HepG2 (cell line): Measurements from ENCODE around the gene TSPAN17. TPM values are rescaled to one million over a fixed set of nuclear protein-coding genes. Genes with fewer than 3 reads are reported as not detected.

ENCODE experiments used
- ATF1 ChIP-seq: IDR thresholded peaks from 2 replicates; pipeline ENCODE4 v1.6.1; 2016; ENCODE audit warnings: mild to moderate bottlenecking, control low read depth
- DNMT1 ChIP-seq: sonication (generic); formaldehyde crosslinking; IDR thresholded peaks from 2 replicates; pipeline ENCODE4 v1.5.1; 2020; ENCODE audit warnings: mild to moderate bottlenecking, missing genetic modification reagents
- HMGXB4 ChIP-seq, 2 experiments: sonication (generic) in 1 of 2; formaldehyde crosslinking in 1 of 2; IDR thresholded peaks; 2 replicates each; pipeline versions ENCODE4 v1.4.0 to v1.6.1; 2018 to 2020; ENCODE audit warnings: missing genetic modification reagents in 2 of 2, borderline replicate concordance in 1 of 2, low read depth in 1 of 2, mild to moderate bottlenecking in 1 of 2, missing biosample characterization in 1 of 2
- PAX8 ChIP-seq: sonication (generic); formaldehyde crosslinking; IDR thresholded peaks from 2 replicates; pipeline ENCODE4 v1.8.0; 2022; ENCODE audit warnings: mild to moderate bottlenecking, missing genetic modification reagents, borderline replicate concordance
- SMAD9 ChIP-seq: sonication (generic); formaldehyde crosslinking; IDR thresholded peaks from 2 replicates; pipeline ENCODE4 v1.5.1; 2020; ENCODE audit warnings: mild to moderate bottlenecking, missing genetic modification reagents
- U2AF2 ChIP-seq: fragments of 200-400 bp; formaldehyde crosslinking; IDR thresholded peaks from 2 replicates; pipeline ENCODE4 v1.6.1; 2017; ENCODE audit warnings: low read depth, mild to moderate bottlenecking, low read length
- XRCC5 ChIP-seq: fragments of 200-400 bp; formaldehyde crosslinking; optimal IDR thresholded peaks from 2 replicates; pipeline ENCODE3; 2017; ENCODE audit warnings: mild to moderate bottlenecking, low read length
- ZBTB43 ChIP-seq: sonication (generic); formaldehyde crosslinking; conservative IDR thresholded peaks from 2 replicates; pipeline ENCODE4 v1.4.0; 2020; ENCODE audit warnings: missing genetic modification reagents
- ZNF10 ChIP-seq: sonication (generic); formaldehyde crosslinking; IDR thresholded peaks from 2 replicates; pipeline ENCODE4 v1.4.0; 2020; ENCODE audit warnings: mild to moderate bottlenecking, low read depth, missing genetic modification reagents, borderline replicate concordance
- ZNF101 ChIP-seq: sonication (generic); formaldehyde crosslinking; IDR thresholded peaks from 2 replicates; pipeline ENCODE4 v1.4.0; 2020; ENCODE audit warnings: mild to moderate bottlenecking, low read depth, missing genetic modification reagents, borderline replicate concordance
- ZNF331 ChIP-seq: sonication (generic); formaldehyde crosslinking; IDR thresholded peaks from 2 replicates; pipeline ENCODE4 v1.4.0; 2020; ENCODE audit warnings: missing genetic modification reagents
- ZNF383 ChIP-seq: sonication (generic); formaldehyde crosslinking; IDR thresholded peaks from 2 replicates; pipeline ENCODE4 v1.4.0; 2020; ENCODE audit warnings: missing genetic modification reagents, mild to moderate bottlenecking, borderline replicate concordance
- ZNF557 ChIP-seq: sonication (generic); formaldehyde crosslinking; IDR thresholded peaks from 2 replicates; pipeline ENCODE4 v1.4.0; 2020; ENCODE audit warnings: missing genetic modification reagents
- ZNF607 ChIP-seq: sonication (generic); formaldehyde crosslinking; IDR thresholded peaks from 2 replicates; pipeline ENCODE4 v1.5.1; 2020; ENCODE audit warnings: missing genetic modification reagents, mild to moderate bottlenecking, borderline replicate concordance
- ZNF713 ChIP-seq: sonication (generic); formaldehyde crosslinking; IDR thresholded peaks from 2 replicates; pipeline ENCODE4 v1.4.0; 2020; ENCODE audit warnings: mild to moderate bottlenecking, missing genetic modification reagents
- polyA plus RNA-seq, 8 experiments: library from polyadenylated mRNA; depleted of rRNA in 3 of 8; stranded (reverse) in 7 of 8; unstranded in 1 of 8; fragments of >200 nt; fragmentation: Illumina TruSeq in 4 of 8; extraction: Trizol in 4 of 8; gene quantifications; 2 replicates each; pipeline versions ENCODE4 v1.2.1 to v1.2.3, GENCODE V29; 2011 to 2016; ENCODE audit warnings: low read depth in 4 of 8, missing spikeins in 1 of 8, mixed read lengths in 1 of 8; ENCODE audit not compliant: insufficient read depth in 1 of 8
- total RNA-seq, 5 experiments: library from RNA; depleted of rRNA; stranded (reverse); fragments of >200 nt; fragmentation: Illumina TruSeq; extraction: Trizol; gene quantifications; 2 replicates each; pipeline ENCODE4 v1.2.3, GENCODE V29; 2016; ENCODE audit warnings: low read depth in 1 of 5
- TF ChIP-seq, protein P1 (sequence below): IDR thresholded peaks from 2 replicates; pipeline ENCODE4 v1.6.1; 2016; ENCODE audit warnings: control low read depth
- TF ChIP-seq, protein P2 (sequence below): sonication (generic); formaldehyde crosslinking; IDR thresholded peaks from 2 replicates; pipeline ENCODE4 v1.4.0; 2020; ENCODE audit warnings: missing genetic modification reagents
- TF ChIP-seq, protein P3 (sequence below): sonication (generic); formaldehyde crosslinking; IDR thresholded peaks from 2 replicates; pipeline ENCODE4 v1.9.0; 2022; ENCODE audit warnings: missing genetic modification reagents, mild to moderate bottlenecking, borderline replicate concordance
- TF ChIP-seq, protein P4 (sequence below): sonication (generic); formaldehyde crosslinking; IDR thresholded peaks from 2 replicates; pipeline ENCODE4 v1.9.0; 2021; ENCODE audit warnings: missing genetic modification reagents, mild to moderate bottlenecking, borderline replicate concordance

TSPAN17 gene
- total and polyA plus RNA-seq, 2 of the 13 experiments (the other 11 are each of a cell fraction or from before 2014, with no cell fraction given): 11.5 to 15.0 TPM

DNA sequence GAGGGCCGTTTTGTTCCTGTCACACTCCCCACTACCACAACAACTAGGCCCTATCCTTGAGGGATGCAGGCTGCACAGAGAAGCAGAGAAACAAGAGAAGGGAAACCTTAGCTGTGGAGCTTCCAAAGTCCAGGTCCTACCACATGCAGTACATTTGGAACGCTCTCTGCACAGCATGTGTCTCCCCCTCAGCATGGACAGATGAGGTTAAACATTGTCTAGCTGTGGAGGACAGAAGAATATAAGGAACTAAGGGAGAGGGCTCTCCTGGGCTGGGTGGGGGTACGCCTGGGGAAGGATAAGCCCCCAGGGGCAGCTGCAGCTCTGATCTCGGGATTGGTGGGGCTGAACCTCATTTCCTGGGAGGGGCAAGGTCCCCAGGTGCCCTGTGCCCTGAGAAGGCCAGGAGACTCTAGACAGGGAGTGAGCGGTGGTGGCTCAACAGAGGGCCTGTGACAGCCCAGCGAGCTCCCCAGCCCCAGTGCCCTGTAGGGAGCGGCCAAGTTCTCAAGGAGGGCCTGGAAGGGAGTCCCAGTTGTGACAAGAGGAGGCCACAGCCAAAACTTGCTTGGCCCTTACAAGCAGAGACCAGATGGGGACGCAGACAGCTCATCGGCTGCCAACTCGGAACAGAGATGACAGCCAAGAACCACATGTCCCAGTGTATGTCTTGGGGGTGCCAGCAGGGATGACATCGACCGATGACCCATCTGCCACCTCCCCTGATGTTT lies 30.1 kb downstream of the TSPAN17 start (continued):
- TF ChIP-seq DNMT1 (CRISPR knock-in tag) (no peak), ZNF607 (CRISPR knock-in tag) (no peak), XRCC5 (no peak), ZBTB43 (CRISPR knock-in tag) (no peak), ZNF383 (CRISPR knock-in tag) (no peak), ZNF331 (CRISPR knock-in tag) (no peak), ZNF101 (no peak), ZNF713 (CRISPR knock-in tag) (0 out of 2 replicates have a peak, but pooled peaks have one; percentile 54), PAX8 (CRISPR knock-in tag) (no peak), HMGXB4 (CRISPR knock-in tag; IDR thresholded peaks at IDR 0.05; ENCODE audit: borderline replicate concordance in 1 of 2, low read depth in 1 of 2) (no peak), U2AF2 (no peak), ZNF10 (CRISPR knock-in tag) (no peak), ATF1 (no peak), ZNF557 (CRISPR knock-in tag) (no peak), SMAD9 (CRISPR knock-in tag) (no peak)
- TF ChIP-seq, protein P1, sequence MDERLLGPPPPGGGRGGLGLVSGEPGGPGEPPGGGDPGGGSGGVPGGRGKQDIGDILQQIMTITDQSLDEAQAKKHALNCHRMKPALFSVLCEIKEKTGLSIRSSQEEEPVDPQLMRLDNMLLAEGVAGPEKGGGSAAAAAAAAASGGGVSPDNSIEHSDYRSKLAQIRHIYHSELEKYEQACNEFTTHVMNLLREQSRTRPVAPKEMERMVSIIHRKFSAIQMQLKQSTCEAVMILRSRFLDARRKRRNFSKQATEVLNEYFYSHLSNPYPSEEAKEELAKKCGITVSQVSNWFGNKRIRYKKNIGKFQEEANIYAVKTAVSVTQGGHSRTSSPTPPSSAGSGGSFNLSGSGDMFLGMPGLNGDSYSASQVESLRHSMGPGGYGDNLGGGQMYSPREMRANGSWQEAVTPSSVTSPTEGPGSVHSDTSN (CRISPR knock-in tag): no peak
- TF ChIP-seq, protein P2, sequence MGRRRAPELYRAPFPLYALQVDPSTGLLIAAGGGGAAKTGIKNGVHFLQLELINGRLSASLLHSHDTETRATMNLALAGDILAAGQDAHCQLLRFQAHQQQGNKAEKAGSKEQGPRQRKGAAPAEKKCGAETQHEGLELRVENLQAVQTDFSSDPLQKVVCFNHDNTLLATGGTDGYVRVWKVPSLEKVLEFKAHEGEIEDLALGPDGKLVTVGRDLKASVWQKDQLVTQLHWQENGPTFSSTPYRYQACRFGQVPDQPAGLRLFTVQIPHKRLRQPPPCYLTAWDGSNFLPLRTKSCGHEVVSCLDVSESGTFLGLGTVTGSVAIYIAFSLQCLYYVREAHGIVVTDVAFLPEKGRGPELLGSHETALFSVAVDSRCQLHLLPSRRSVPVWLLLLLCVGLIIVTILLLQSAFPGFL (CRISPR knock-in tag): no peak
- TF ChIP-seq, protein P3, sequence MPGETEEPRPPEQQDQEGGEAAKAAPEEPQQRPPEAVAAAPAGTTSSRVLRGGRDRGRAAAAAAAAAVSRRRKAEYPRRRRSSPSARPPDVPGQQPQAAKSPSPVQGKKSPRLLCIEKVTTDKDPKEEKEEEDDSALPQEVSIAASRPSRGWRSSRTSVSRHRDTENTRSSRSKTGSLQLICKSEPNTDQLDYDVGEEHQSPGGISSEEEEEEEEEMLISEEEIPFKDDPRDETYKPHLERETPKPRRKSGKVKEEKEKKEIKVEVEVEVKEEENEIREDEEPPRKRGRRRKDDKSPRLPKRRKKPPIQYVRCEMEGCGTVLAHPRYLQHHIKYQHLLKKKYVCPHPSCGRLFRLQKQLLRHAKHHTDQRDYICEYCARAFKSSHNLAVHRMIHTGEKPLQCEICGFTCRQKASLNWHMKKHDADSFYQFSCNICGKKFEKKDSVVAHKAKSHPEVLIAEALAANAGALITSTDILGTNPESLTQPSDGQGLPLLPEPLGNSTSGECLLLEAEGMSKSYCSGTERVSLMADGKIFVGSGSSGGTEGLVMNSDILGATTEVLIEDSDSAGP (CRISPR knock-in tag): peak; percentile 33; the same call in 1 of the 2 replicates
- TF ChIP-seq, protein P4, sequence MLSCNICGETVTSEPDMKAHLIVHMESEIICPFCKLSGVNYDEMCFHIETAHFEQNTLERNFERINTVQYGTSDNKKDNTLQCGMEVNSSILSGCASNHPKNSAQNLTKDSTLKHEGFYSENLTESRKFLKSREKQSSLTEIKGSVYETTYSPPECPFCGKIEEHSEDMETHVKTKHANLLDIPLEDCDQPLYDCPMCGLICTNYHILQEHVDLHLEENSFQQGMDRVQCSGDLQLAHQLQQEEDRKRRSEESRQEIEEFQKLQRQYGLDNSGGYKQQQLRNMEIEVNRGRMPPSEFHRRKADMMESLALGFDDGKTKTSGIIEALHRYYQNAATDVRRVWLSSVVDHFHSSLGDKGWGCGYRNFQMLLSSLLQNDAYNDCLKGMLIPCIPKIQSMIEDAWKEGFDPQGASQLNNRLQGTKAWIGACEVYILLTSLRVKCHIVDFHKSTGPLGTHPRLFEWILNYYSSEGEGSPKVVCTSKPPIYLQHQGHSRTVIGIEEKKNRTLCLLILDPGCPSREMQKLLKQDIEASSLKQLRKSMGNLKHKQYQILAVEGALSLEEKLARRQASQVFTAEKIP (CRISPR knock-in tag): no peak
